ENCODE measurements around the gene KLC1.

GRCh38 chr14:103626146-103626850 is 2.7 kb upstream of the KLC1 start:
- no peak for TF ChIP-seq CTCF (IDR thresholded peaks at IDR 0.05)
- no peak for TF ChIP-seq POLR2A (IDR thresholded peaks at IDR 0.05)
